Neural crest cell (in vitro differentiated cells): ENCODE results near the gene ST3GAL2. TPM values are rescaled to one million over a fixed set of nuclear protein-coding genes. Genes with fewer than 3 reads are reported as not detected.

ENCODE experiments used
- DNase-seq: peaks from one replicate; pipeline ENCODE4 v3.0.0; 2021; ENCODE audit warnings: low read depth, mixed read lengths, low spot score
- H3K27ac Mint-ChIP-seq: one replicate; pipeline ENCODE4 v1.8.0; 2021; ENCODE audit warnings: mild to moderate bottlenecking, mixed read lengths; ENCODE audit not compliant: unreplicated experiment
- H3K27me3 Mint-ChIP-seq: 2 replicates; pipeline ENCODE4 v1.8.0; 2021; ENCODE audit warnings: low read depth, mild to moderate bottlenecking, mixed read lengths
- H3K36me3 Mint-ChIP-seq: 2 replicates; pipeline ENCODE4 v1.8.0; 2021; ENCODE audit warnings: low read depth, mild to moderate bottlenecking, mixed read lengths
- H3K4me1 Mint-ChIP-seq: 2 replicates; pipeline ENCODE4 v1.8.0; 2021; ENCODE audit warnings: mixed read lengths
- H3K4me3 Mint-ChIP-seq: one replicate; pipeline ENCODE4 v1.8.0; 2021; ENCODE audit warnings: mild to moderate bottlenecking, mixed read lengths
- H3K9me3 Mint-ChIP-seq: 2 replicates; pipeline ENCODE4 v1.8.0; 2021; ENCODE audit warnings: mixed read lengths
- CTCF ChIP-seq: fragments of 200-600 bp; sonication (generic); conservative IDR thresholded peaks from 2 replicates; pipeline ENCODE4 v1.5.0; 2021; ENCODE audit warnings: antibody characterized with exemption, mild to moderate bottlenecking
- total RNA-seq: library from RNA; stranded (reverse); gene quantifications from 2 replicates; pipeline ENCODE4 v1.2.1, GENCODE V29; 2021

The ST3GAL2 gene
- total RNA-seq, 1 donor from 2014 or later: 41.8 TPM

- no peak for TF ChIP-seq CTCF
- Mint-ChIP-seq H3K27me3 (no peaks in the 10 kb centered on the region), H3K4me3 (no peak overlapping the region), H3K9me3 (no peaks in the 10 kb centered on the region), H3K36me3 (no peaks in the 10 kb centered on the region), H3K4me1 (no peaks in the 10 kb centered on the region), H3K27ac (no peak overlapping the region)
- no peak for DNase-seq
Observed at GRCh38 chr16:70468776-70469525, 30.1 kb upstream of the ST3GAL2 start.

GRCh38 chr16:70467608-70468007, 28.7 kb upstream of the ST3GAL2 start:
- Mint-ChIP-seq H3K9me3 (no peaks in the 10 kb centered on the region), H3K4me3 (no peak overlapping the region), H3K27me3 (no peaks in the 10 kb centered on the region), H3K27ac (no peak overlapping the region), H3K4me1 (no peaks in the 10 kb centered on the region), H3K36me3 (no peaks in the 10 kb centered on the region)
- no peak for TF ChIP-seq CTCF
- DNase-seq: no peak

- Mint-ChIP-seq H3K27ac (no peak overlapping the region), H3K4me3 (no peak overlapping the region), H3K4me1 (no peaks in the 10 kb centered on the region), H3K27me3 (no peaks in the 10 kb centered on the region), H3K9me3 (no peaks in the 10 kb centered on the region), H3K36me3 (no peaks in the 10 kb centered on the region)
- TF ChIP-seq CTCF: no peak
- DNase-seq: no peak
Observed at GRCh38 chr16:70467113-70467512, 28.2 kb upstream of the ST3GAL2 start.

- no peaks in the 10 kb centered on the region for H3K27me3 Mint-ChIP-seq
- H3K4me1 Mint-ChIP-seq: no peaks in the 10 kb centered on the region
- H3K4me3 Mint-ChIP-seq: no peak overlapping the region
- TF ChIP-seq CTCF: no peak
- no peaks in the 10 kb centered on the region for H3K9me3 Mint-ChIP-seq
- H3K27ac Mint-ChIP-seq: no peak overlapping the region
- DNase-seq: no peak
- H3K36me3 Mint-ChIP-seq: no peaks in the 10 kb centered on the region
Observed at GRCh38 chr16:70466805-70467076, 27.8 kb upstream of the ST3GAL2 start.

GRCh38 chr16:70465999-70466804, 27.3 kb upstream of the ST3GAL2 start:
- no peak for DNase-seq
- no peaks in the 10 kb centered on the region for H3K9me3 Mint-ChIP-seq
- no peaks in the 10 kb centered on the region for H3K27me3 Mint-ChIP-seq
- no peak for TF ChIP-seq CTCF
- no peak overlapping the region for H3K27ac Mint-ChIP-seq
- no peaks in the 10 kb centered on the region for H3K36me3 Mint-ChIP-seq
- no peak overlapping the region for H3K4me3 Mint-ChIP-seq
- no peaks in the 10 kb centered on the region for H3K4me1 Mint-ChIP-seq
